Neutrophil (primary cell): ENCODE results near the gene TP63.

Experiments
- H3K27ac ChIP-seq: fragments of 200-600 bp; sonication (generic); 2 replicates; pipeline ENCODE4 v1.5.1; 2016; ENCODE audit warnings: mild to moderate bottlenecking, moderate library complexity
- H3K27me3 ChIP-seq: fragments of 200-600 bp; sonication (generic); 2 replicates; pipeline ENCODE4 v1.6.0; 2016; ENCODE audit warnings: mild to moderate bottlenecking
- H3K36me3 ChIP-seq: fragments of 200-600 bp; sonication (generic); 2 replicates; pipeline ENCODE4 v1.5.1; 2017
- H3K4me1 ChIP-seq, 2 experiments: fragments of 200-600 bp in 1 of 2; sonication (generic) in 1 of 2; 1 replicate in 1 of 2; 2 replicates in 1 of 2; pipeline versions ENCODE4 v1.5.1 to v1.6.1; 2013 to 2016; ENCODE audit warnings: low read depth in 1 of 2, low read length in 1 of 2, mild to moderate bottlenecking in 1 of 2, moderate library complexity in 1 of 2; ENCODE audit not compliant: control insufficient read depth in 1 of 2, insufficient read depth in 1 of 2
- H3K4me3 ChIP-seq, 2 experiments: fragments of 200-600 bp in 1 of 2; sonication (generic) in 1 of 2; 1 replicate in 1 of 2; 2 replicates in 1 of 2; pipeline ENCODE4 v1.5.1; 2013 to 2016; ENCODE audit warnings: low read depth in 1 of 2, low read length in 1 of 2, mild to moderate bottlenecking in 1 of 2, moderate library complexity in 1 of 2
- H3K9me3 ChIP-seq: fragments of 200-600 bp; sonication (generic); 2 replicates; pipeline ENCODE4 v1.5.1; 2016
- TF ChIP-seq, protein P1 (sequence below): fragments of 200-600 bp; sonication (generic); IDR thresholded peaks from 2 replicates; pipeline ENCODE4 v1.5.1; 2016; ENCODE audit warnings: antibody characterized with exemption

The TP63 gene

DNA sequence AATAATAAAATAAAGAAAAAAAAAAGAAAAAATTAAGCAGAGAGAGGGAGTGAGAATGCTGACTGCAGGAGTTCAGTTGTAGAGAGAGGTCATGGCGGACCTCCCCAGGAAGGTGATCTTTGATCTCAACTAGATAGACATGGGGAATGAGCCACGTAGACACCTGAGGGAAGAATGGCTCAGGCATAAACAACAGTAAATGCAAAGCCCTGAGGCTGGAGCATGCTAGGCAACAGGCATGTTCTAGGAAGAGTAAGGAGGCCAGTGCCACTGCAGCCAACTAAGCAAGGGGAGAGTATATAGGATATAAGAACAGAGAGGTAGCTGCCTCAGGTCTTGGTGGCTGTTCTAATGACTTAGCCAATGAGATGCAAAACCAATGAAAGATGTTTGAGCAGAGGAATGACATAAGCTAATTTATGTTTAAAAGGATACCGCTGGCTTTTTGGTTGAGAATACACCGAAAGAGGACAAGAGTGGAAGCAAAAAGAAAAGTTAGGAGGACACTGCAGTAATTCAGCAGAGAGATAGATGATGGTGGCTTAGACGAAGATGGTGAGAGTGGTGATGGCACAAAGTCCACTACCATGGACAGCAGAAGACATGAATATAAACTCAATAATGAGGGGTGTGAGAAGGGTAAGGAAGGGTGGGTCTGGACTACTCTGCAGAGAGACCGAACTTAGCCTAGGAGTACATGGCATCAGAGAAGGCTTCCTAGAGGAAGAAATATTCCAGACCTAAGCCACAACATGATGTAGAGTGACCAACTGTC, 314.9 kb downstream of the TP63 start:
- no peaks in the 10 kb centered on the region for H3K4me1 ChIP-seq
- H3K9me3 ChIP-seq = no peaks in the 10 kb centered on the region
- H3K36me3 ChIP-seq = no peaks in the 10 kb centered on the region
- H3K27ac ChIP-seq = no peak overlapping the region
- H3K4me3 ChIP-seq = no peak overlapping the region
- H3K27me3 ChIP-seq = peaks cover 2% of the 10 kb centered on the region
- TF ChIP-seq, protein P1, sequence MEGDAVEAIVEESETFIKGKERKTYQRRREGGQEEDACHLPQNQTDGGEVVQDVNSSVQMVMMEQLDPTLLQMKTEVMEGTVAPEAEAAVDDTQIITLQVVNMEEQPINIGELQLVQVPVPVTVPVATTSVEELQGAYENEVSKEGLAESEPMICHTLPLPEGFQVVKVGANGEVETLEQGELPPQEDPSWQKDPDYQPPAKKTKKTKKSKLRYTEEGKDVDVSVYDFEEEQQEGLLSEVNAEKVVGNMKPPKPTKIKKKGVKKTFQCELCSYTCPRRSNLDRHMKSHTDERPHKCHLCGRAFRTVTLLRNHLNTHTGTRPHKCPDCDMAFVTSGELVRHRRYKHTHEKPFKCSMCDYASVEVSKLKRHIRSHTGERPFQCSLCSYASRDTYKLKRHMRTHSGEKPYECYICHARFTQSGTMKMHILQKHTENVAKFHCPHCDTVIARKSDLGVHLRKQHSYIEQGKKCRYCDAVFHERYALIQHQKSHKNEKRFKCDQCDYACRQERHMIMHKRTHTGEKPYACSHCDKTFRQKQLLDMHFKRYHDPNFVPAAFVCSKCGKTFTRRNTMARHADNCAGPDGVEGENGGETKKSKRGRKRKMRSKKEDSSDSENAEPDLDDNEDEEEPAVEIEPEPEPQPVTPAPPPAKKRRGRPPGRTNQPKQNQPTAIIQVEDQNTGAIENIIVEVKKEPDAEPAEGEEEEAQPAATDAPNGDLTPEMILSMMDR = no peak
